ENCODE data around the gene ASB15.

The ASB15 gene

DNA sequence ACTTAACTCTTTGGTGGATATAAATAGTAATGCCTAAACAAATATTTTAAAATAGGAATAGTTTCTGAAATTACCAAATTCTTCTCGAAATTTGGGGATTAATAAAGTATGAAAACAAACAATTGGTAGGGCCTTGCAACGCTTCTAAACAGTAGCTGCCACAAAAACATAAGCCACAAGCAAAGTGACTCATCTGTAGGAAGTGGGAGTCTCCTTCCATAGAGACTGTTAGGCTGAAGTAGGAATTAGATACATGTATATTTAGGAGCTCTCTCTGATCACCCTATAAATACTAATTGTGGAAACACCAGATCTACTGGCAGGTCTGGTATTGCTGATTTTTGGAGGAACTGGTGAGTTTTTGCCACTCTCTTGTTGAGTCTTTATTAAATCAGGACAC, 48.3 kb downstream of the ASB15 start:
- H3K27ac ChIP-seq = peak overlapping the region; percentile 37
- TF ChIP-seq, protein P1, sequence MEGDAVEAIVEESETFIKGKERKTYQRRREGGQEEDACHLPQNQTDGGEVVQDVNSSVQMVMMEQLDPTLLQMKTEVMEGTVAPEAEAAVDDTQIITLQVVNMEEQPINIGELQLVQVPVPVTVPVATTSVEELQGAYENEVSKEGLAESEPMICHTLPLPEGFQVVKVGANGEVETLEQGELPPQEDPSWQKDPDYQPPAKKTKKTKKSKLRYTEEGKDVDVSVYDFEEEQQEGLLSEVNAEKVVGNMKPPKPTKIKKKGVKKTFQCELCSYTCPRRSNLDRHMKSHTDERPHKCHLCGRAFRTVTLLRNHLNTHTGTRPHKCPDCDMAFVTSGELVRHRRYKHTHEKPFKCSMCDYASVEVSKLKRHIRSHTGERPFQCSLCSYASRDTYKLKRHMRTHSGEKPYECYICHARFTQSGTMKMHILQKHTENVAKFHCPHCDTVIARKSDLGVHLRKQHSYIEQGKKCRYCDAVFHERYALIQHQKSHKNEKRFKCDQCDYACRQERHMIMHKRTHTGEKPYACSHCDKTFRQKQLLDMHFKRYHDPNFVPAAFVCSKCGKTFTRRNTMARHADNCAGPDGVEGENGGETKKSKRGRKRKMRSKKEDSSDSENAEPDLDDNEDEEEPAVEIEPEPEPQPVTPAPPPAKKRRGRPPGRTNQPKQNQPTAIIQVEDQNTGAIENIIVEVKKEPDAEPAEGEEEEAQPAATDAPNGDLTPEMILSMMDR (IDR thresholded peaks at IDR 0.05) = no peak
- H3K4me1 ChIP-seq = peaks cover 23% of the 10 kb centered on the region
- no peak overlapping the region for H3K9ac ChIP-seq
- H2AFZ ChIP-seq = peak overlapping the region; percentile 78
- no peak overlapping the region for H3K4me3 ChIP-seq (ENCODE audit: low read depth, low read length)
- H3K36me3 ChIP-seq (ENCODE audit: control insufficient read depth, insufficient read depth, low read length) = no peaks in the 10 kb centered on the region
- no peaks in the 10 kb centered on the region for H3K27me3 ChIP-seq (ENCODE audit: control insufficient read depth, insufficient read depth, low read length)
- no peaks in the 10 kb centered on the region for H3K79me2 ChIP-seq
- H3K4me2 ChIP-seq (ENCODE audit: low read length) = no peak overlapping the region
- H3K9me3 ChIP-seq (ENCODE audit: control insufficient read depth, low read length) = no peaks in the 10 kb centered on the region

- H3K79me2 ChIP-seq = no peaks in the 10 kb centered on the region
- TF ChIP-seq, protein P1 (IDR thresholded peaks at IDR 0.05) = no peak
- H3K27ac ChIP-seq = peak overlapping the region; percentile 37
- peaks cover 22% of the 10 kb centered on the region for H3K4me1 ChIP-seq
- H3K27me3 ChIP-seq (ENCODE audit: control insufficient read depth, insufficient read depth, low read length) = no peaks in the 10 kb centered on the region
- H3K9me3 ChIP-seq (ENCODE audit: control insufficient read depth, low read length) = no peaks in the 10 kb centered on the region
- H3K36me3 ChIP-seq (ENCODE audit: control insufficient read depth, insufficient read depth, low read length) = no peaks in the 10 kb centered on the region
- no peak overlapping the region for H3K9ac ChIP-seq
- H2AFZ ChIP-seq = peak overlapping the region; percentile 78
- H3K4me3 ChIP-seq (ENCODE audit: low read depth, low read length) = no peak overlapping the region
- H3K4me2 ChIP-seq (ENCODE audit: low read length) = no peak overlapping the region
Measured at GRCh38 chr7:123650595-123650994, 49.0 kb downstream of the ASB15 start.

GRCh38 chr7:123652406-123652805, 50.8 kb downstream of the ASB15 start:
- Histone ChIP-seq H3K9me3 (ENCODE audit: control insufficient read depth, low read length) (no peaks in the 10 kb centered on the region), H3K27ac (no peak overlapping the region), H3K4me3 (ENCODE audit: low read depth, low read length) (no peak overlapping the region), H3K9ac (no peak overlapping the region), H3K27me3 (ENCODE audit: control insufficient read depth, insufficient read depth, low read length) (no peaks in the 10 kb centered on the region), H3K4me1 (peaks cover 7% of the 10 kb centered on the region), H3K36me3 (ENCODE audit: control insufficient read depth, insufficient read depth, low read length) (no peaks in the 10 kb centered on the region), H3K79me2 (no peaks in the 10 kb centered on the region), H3K4me2 (ENCODE audit: low read length) (no peak overlapping the region), H2AFZ (no peak overlapping the region)
- TF ChIP-seq, protein P1 (IDR thresholded peaks at IDR 0.05) = no peak

GRCh38 chr7:123653162-123653561, 51.5 kb downstream of the ASB15 start:
- peaks cover 7% of the 10 kb centered on the region for H3K4me1 ChIP-seq
- H3K27me3 ChIP-seq (ENCODE audit: control insufficient read depth, insufficient read depth, low read length) = no peaks in the 10 kb centered on the region
- H3K9ac ChIP-seq = no peak overlapping the region
- no peak overlapping the region for H3K4me2 ChIP-seq (ENCODE audit: low read length)
- no peaks in the 10 kb centered on the region for H3K36me3 ChIP-seq (ENCODE audit: control insufficient read depth, insufficient read depth, low read length)
- H3K4me3 ChIP-seq (ENCODE audit: low read depth, low read length) = no peak overlapping the region
- H2AFZ ChIP-seq = no peak overlapping the region
- no peaks in the 10 kb centered on the region for H3K79me2 ChIP-seq
- no peaks in the 10 kb centered on the region for H3K9me3 ChIP-seq (ENCODE audit: control insufficient read depth, low read length)
- TF ChIP-seq, protein P1 (IDR thresholded peaks at IDR 0.05) = no peak
- no peak overlapping the region for H3K27ac ChIP-seq

GRCh38 chr7:123655614-123656013, 54.0 kb downstream of the ASB15 start, which contains the start of gene LMOD2:
Gene LMOD2 (plus strand): TSS chr7:123655866. CDS start chr7:123655964, 98 bp downstream.
- Histone ChIP-seq H3K4me3 (ENCODE audit: low read depth, low read length) (no peak within 1 kb of the TSS), H3K4me1 (peaks cover 14% of the 10 kb centered on the region), H3K9ac (no peak within 1 kb of the TSS), H2AFZ (no peak within 1 kb of the TSS), H3K27ac (no peak within 1 kb of the TSS), H3K9me3 (ENCODE audit: control insufficient read depth, low read length) (no peaks in the 10 kb centered on the region), H3K79me2 (no peaks in the 10 kb centered on the region), H3K36me3 (ENCODE audit: control insufficient read depth, insufficient read depth, low read length) (no peaks in the 10 kb centered on the region), H3K27me3 (ENCODE audit: control insufficient read depth, insufficient read depth, low read length) (no peaks in the 10 kb centered on the region), H3K4me2 (ENCODE audit: low read length) (no peak within 1 kb of the TSS)
- TF ChIP-seq, protein P1 (IDR thresholded peaks at IDR 0.05) = no peak
